Adrenal gland (tissue), 5 donors: Measurements from ENCODE around the gene SYNE1.

Experiments
- CTCF ChIP-seq, 6 experiments: fragments of 450-650 bp in 4 of 6; fragments of 200-600 bp in 2 of 6; sonication (generic) in 1 of 6; IDR thresholded peaks; 1 replicate in 5 of 6; 2 replicates in 1 of 6; pipeline versions ENCODE4 v1.5.1 to v1.8.0; 2016 to 2021; ENCODE audit warnings: antibody characterized with exemption in 6 of 6, mild to moderate bottlenecking in 2 of 6, moderate library complexity in 1 of 6
- POLR2A ChIP-seq, 2 donors: fragments of 450-650 bp; IDR thresholded peaks; one replicate each; pipeline ENCODE4 v1.6.1; 2017; ENCODE audit warnings: antibody characterized with exemption in 2 of 2, mild to moderate bottlenecking in 2 of 2, moderate library complexity in 1 of 2
- donor health status: DM: no; HTN: no; CAD: no.

DNA sequence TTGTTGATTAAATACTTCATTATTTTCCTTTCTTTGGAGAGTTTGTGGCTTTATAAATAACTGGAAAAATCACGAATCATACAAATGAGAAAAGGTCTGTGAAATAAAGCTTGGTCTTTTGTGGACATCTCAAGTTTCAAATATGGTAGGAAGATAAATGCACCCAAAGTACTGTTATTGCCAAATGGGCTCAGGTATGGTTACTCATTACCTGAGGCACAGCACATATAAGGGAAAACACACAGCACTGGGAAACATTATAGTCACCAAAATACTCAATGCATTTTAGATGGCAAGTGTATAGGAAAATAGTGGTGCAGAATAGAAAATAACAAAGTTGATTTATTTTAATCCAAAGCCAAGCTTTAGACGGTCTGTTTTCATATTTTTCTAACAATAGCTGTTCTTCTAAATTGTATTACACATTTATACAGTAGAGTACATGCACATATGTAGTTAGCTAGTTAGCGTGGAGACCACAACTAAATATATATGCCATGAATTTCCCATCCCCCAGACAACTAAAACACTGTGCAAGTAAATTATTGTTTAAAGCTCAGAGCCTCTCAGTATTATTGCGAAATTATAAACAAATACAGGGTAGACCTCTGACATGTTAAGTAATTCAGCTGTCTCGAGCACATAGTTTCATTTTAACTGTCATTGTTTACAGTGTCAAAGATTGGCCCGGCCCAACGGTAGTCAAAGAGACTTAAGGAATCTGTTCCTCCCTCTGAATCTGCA, 336.0 kb downstream of the SYNE1 start:
- TF ChIP-seq CTCF (IDR thresholded peaks at IDR 0.05) (no peak), POLR2A (IDR thresholded peaks at IDR 0.05) (no peak)
